Measurements from ENCODE around the gene ZNF804B.

ZNF804B gene

DNA sequence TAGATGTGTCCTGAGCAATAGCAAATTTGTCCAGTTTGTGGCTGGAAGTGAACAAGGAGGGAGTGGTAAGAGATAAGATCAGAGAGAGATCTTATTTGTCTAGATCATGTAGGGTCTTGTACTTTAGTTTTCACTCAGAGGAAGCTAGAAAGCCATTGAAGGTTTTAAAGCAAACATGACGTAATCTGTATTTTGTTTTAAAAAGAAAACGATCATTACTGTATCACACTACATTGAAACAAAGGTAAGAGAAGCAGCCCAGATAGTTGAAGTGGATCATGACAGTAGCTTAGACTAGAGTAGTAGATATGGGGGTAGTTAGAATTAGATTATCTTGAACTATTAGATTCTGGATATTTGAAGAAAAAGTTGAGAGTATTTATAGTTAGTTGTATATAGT is 23.6 kb upstream of the ZNF804B start (continued):
- no peak for TF ChIP-seq ZNF404 (tag by site-specific recombination; IDR thresholded peaks at IDR 0.05)
- TF ChIP-seq, protein P1, sequence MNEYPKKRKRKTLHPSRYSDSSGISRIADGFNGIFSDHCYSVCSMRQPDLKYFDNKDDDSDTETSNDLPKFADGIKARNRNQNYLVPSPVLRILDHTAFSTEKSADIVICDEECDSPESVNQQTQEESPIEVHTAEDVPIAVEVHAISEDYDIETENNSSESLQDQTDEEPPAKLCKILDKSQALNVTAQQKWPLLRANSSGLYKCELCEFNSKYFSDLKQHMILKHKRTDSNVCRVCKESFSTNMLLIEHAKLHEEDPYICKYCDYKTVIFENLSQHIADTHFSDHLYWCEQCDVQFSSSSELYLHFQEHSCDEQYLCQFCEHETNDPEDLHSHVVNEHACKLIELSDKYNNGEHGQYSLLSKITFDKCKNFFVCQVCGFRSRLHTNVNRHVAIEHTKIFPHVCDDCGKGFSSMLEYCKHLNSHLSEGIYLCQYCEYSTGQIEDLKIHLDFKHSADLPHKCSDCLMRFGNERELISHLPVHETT (tag by site-specific recombination; IDR thresholded peaks at IDR 0.05): no peak

DNA sequence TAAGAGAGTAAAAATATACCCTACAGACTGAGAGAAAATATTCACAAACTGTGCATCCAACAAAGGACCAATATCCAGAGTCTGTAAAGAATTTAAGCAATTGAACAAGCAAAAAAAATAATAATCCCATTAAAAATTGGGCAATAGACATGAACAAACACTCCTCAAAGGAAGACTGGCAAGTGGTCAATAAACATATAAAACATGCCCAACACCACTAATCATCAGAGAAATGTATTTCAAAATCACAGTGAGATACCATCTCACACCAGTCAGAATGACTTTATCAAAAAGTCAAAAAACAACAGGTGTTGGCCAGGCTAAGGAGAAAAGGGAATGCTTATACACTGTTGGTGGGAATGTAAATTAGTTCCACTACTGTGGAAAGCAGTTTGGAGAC is 21.9 kb upstream of the ZNF804B start:
- TF ChIP-seq ZNF670 (tag by site-specific recombination; IDR thresholded peaks at IDR 0.05; ENCODE audit: low read depth) (no peak), SP2 (tag by site-specific recombination; IDR thresholded peaks at IDR 0.05) (no peak), ZNF140 (tag by site-specific recombination; IDR thresholded peaks at IDR 0.05) (no peak), SALL2 (tag by site-specific recombination; IDR thresholded peaks at IDR 0.05; ENCODE audit: borderline replicate concordance) (no peak), ZNF121 (tag by site-specific recombination; IDR thresholded peaks at IDR 0.05) (no peak), ZNF555 (tag by site-specific recombination; conservative IDR thresholded peaks at IDR 0.05) (no peak), ZNF560 (tag by site-specific recombination; IDR thresholded peaks at IDR 0.05; ENCODE audit: borderline replicate concordance) (no peak), ZNF138 (tag by site-specific recombination; IDR thresholded peaks at IDR 0.05; ENCODE audit: borderline replicate concordance) (no peak), ZNF768 (tag by site-specific recombination; IDR thresholded peaks at IDR 0.05) (no peak), ZNF133 (tag by site-specific recombination; IDR thresholded peaks at IDR 0.05) (no peak), ZNF510 (tag by site-specific recombination; IDR thresholded peaks at IDR 0.05; ENCODE audit: insufficient replicate concordance) (no peak), ZNF426 (tag by site-specific recombination; IDR thresholded peaks at IDR 0.05) (no peak), ZNF658 (tag by site-specific recombination; IDR thresholded peaks at IDR 0.05) (no peak), GLI2 (tag by site-specific recombination; IDR thresholded peaks at IDR 0.05; ENCODE audit: borderline replicate concordance, low read depth) (no peak), ZNF701 (tag by site-specific recombination; IDR thresholded peaks at IDR 0.05) (no peak), ZNF341 (tag by site-specific recombination; IDR thresholded peaks at IDR 0.05; ENCODE audit: low read depth) (no peak)
- TF ChIP-seq, protein P2, sequence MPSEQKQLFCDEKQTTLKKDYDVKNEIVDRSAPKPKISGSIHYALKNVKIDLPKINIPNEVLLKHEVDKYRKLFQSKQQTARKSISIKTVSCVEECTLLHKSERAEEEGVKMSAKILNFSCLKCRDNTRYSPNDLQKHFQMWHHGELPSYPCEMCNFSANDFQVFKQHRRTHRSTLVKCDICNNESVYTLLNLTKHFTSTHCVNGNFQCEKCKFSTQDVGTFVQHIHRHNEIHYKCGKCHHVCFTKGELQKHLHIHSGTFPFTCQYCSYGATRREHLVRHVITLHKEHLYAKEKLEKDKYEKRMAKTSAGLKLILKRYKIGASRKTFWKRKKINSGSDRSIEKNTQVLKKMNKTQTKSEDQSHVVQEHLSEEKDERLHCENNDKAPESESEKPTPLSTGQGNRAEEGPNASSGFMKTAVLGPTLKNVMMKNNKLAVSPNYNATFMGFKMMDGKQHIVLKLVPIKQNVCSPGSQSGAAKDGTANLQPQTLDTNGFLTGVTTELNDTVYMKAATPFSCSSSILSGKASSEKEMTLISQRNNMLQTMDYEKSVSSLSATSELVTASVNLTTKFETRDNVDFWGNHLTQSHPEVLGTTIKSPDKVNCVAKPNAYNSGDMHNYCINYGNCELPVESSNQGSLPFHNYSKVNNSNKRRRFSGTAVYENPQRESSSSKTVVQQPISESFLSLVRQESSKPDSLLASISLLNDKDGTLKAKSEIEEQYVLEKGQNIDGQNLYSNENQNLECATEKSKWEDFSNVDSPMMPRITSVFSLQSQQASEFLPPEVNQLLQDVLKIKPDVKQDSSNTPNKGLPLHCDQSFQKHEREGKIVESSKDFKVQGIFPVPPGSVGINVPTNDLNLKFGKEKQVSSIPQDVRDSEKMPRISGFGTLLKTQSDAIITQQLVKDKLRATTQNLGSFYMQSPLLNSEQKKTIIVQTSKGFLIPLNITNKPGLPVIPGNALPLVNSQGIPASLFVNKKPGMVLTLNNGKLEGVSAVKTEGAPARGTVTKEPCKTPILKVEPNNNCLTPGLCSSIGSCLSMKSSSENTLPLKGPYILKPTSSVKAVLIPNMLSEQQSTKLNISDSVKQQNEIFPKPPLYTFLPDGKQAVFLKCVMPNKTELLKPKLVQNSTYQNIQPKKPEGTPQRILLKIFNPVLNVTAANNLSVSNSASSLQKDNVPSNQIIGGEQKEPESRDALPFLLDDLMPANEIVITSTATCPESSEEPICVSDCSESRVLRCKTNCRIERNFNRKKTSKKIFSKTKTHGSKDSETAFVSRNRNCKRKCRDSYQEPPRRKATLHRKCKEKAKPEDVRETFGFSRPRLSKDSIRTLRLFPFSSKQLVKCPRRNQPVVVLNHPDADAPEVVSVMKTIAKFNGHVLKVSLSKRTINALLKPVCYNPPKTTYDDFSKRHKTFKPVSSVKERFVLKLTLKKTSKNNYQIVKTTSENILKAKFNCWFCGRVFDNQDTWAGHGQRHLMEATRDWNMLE (tag by site-specific recombination; conservative IDR thresholded peaks at IDR 0.05; ENCODE audit: low read depth): no peak
- TF ChIP-seq, protein P3, sequence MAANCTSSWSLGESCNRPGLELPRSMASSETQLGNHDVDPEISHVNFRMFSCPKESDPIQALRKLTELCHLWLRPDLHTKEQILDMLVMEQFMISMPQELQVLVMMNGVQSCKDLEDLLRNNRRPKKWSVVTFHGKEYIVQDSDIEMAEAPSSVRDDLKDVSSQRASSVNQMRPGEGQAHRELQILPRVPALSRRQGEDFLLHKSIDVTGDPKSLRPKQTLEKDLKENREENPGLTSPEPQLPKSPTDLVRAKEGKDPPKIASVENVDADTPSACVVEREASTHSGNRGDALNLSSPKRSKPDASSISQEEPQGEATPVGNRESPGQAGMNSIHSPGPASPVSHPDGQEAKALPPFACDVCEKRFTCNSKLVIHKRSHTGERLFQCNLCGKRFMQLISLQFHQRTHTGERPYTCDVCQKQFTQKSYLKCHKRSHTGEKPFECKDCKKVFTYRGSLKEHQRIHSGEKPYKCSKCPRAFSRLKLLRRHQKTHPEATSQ (tag by site-specific recombination; IDR thresholded peaks at IDR 0.05): no peak
- TF ChIP-seq, protein P4, sequence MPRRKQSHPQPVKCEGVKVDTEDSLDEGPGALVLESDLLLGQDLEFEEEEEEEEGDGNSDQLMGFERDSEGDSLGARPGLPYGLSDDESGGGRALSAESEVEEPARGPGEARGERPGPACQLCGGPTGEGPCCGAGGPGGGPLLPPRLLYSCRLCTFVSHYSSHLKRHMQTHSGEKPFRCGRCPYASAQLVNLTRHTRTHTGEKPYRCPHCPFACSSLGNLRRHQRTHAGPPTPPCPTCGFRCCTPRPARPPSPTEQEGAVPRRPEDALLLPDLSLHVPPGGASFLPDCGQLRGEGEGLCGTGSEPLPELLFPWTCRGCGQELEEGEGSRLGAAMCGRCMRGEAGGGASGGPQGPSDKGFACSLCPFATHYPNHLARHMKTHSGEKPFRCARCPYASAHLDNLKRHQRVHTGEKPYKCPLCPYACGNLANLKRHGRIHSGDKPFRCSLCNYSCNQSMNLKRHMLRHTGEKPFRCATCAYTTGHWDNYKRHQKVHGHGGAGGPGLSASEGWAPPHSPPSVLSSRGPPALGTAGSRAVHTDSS (tag by site-specific recombination; IDR thresholded peaks at IDR 0.05): no peak
- no peak overlapping the region for H3K4me3 ChIP-seq (ENCODE audit: low read depth, low read length)
- no peak overlapping the region for H3K27ac ChIP-seq (ENCODE audit: extremely low read depth, low read depth, low read length)
- no peaks in the 10 kb centered on the region for H3K4me1 ChIP-seq (ENCODE audit: control insufficient read depth, insufficient read depth, low read length)
- no peaks in the 10 kb centered on the region for H3K9me3 ChIP-seq (ENCODE audit: control insufficient read depth, insufficient read depth, low read depth, low read length)
- CTCF ChIA-PET: no interaction called here
- H3K36me3 ChIP-seq (ENCODE audit: control insufficient read depth in 2 of 2, insufficient read depth in 1 of 2, low read length in 2 of 2): no peaks in the 10 kb centered on the region
- POLR2A ChIA-PET: no interaction called here

Data from HEK293 (cell line).